CD4-positive, alpha-beta memory T cell (primary cell): ENCODE data around the gene RAB8B. TPM values are rescaled to one million over a fixed set of nuclear protein-coding genes. Genes with fewer than 3 reads are reported as not detected.

Source experiments
- CTCF ChIA-PET: fragments of 350-600 bp; sonication (Branson Sonifier 250); formaldehyde crosslinking; loops from one replicate; lab custom pipeline; 2021; ENCODE audit warnings: inconsistent platforms; ENCODE audit not compliant: partially characterized antibody; lab: Charles Lee
- POLR2A ChIA-PET: fragments of 350-600 bp; sonication (Branson Sonifier 250); formaldehyde crosslinking; loops from one replicate; lab custom pipeline; 2021; ENCODE audit not compliant: partially characterized antibody; lab: Charles Lee
- DNase-seq, 5 donors: peaks; one replicate each; pipeline versions ENCODE4 v3.0.0 to v3.0.0-alpha.2; 2020 to 2022; ENCODE audit warnings: mixed read lengths in 1 of 5
- H3K27ac ChIP-seq: one replicate; pipeline ENCODE4 v1.7.0; 2013; ENCODE audit warnings: low read depth, low read length
- H3K27me3 ChIP-seq: 2 replicates; pipeline ENCODE4 v1.7.0; 2013; ENCODE audit warnings: mild to moderate bottlenecking, low read length, moderate library complexity; ENCODE audit not compliant: insufficient read depth
- H3K36me3 ChIP-seq: 2 replicates; pipeline ENCODE4 v1.7.0; 2013; ENCODE audit warnings: mild to moderate bottlenecking, low read length, moderate library complexity; ENCODE audit not compliant: insufficient read depth
- H3K4me1 ChIP-seq: 2 replicates; pipeline ENCODE4 v1.7.0; 2013; ENCODE audit warnings: mild to moderate bottlenecking, low read length, moderate library complexity; ENCODE audit not compliant: insufficient read depth
- H3K4me3 ChIP-seq, 2 donors: one replicate each; pipeline ENCODE4 v1.7.0; 2013; ENCODE audit warnings: low read length in 2 of 2, mild to moderate bottlenecking in 1 of 2
- H3K9me3 ChIP-seq, 2 donors: one replicate each; pipeline ENCODE4 v1.7.0; 2013; ENCODE audit warnings: low read length in 2 of 2, control low read depth in 1 of 2; ENCODE audit not compliant: control insufficient read depth in 1 of 2
- H3K27ac Mint-ChIP-seq, 7 donors: one replicate each; pipeline ENCODE4 v1.8.0; 2020 to 2021; ENCODE audit warnings: mixed read lengths in 7 of 7, mild to moderate bottlenecking in 6 of 7, inconsistent platforms in 3 of 7, moderate library complexity in 3 of 7
- H3K27me3 Mint-ChIP-seq, 2 donors: one replicate each; pipeline ENCODE4 v1.8.0; 2020 to 2021; ENCODE audit warnings: mixed read lengths in 2 of 2
- H3K36me3 Mint-ChIP-seq, 2 donors: one replicate each; pipeline ENCODE4 v1.8.0; 2020 to 2021; ENCODE audit warnings: mixed read lengths in 2 of 2, inconsistent platforms in 1 of 2, mild to moderate bottlenecking in 1 of 2
- H3K4me1 Mint-ChIP-seq, 4 donors: one replicate each; pipeline ENCODE4 v1.8.0; 2020 to 2021; ENCODE audit warnings: mixed read lengths in 4 of 4, mild to moderate bottlenecking in 1 of 4
- H3K4me3 Mint-ChIP-seq, 8 donors: one replicate each; pipeline ENCODE4 v1.8.0; 2020 to 2021; ENCODE audit warnings: mixed read lengths in 8 of 8, mild to moderate bottlenecking in 7 of 8, moderate library complexity in 6 of 8, inconsistent platforms in 3 of 8
- H3K9me3 Mint-ChIP-seq, 8 donors: one replicate each; pipeline ENCODE4 v1.8.0; 2020 to 2021; ENCODE audit warnings: mixed read lengths in 8 of 8, mild to moderate bottlenecking in 5 of 8, inconsistent platforms in 3 of 8, moderate library complexity in 1 of 8
- intact Hi-C: fragments of 100-400 bp; cut with micrococcal nuclease; formaldehyde crosslinking; loops from one replicate; pipeline ENCODE4 v1.15.1; 2023
- polyA plus RNA-seq, 2 donors: library from polyadenylated mRNA; unstranded; fragments of 300-500 nt; fragmentation: Illumina TruSeq; gene quantifications; one replicate each; pipeline ENCODE4 v1.2.3, GENCODE V29; 2021
- total RNA-seq, 2 experiments: library from RNA; stranded (reverse); gene quantifications; one replicate each; pipeline ENCODE4 v1.2.3, GENCODE V29; 2021

Gene RAB8B
- total and polyA plus RNA-seq, 4 experiments from 2014 or later, result 35.1 to 86.4 (median 72.2) TPM

- no peaks in the 10 kb centered on the region for H3K9me3 ChIP-seq
- no peaks in the 10 kb centered on the region for H3K9me3 Mint-ChIP-seq
- intact Hi-C loops, result loop anchor here (1.0 kb wide), 1 partner anchor 7 kb away; no protein-coding TSS in a partner anchor
- POLR2A ChIA-PET, result interaction anchor here (0.7 to 8.6 kb wide), 14 partner anchors 8 to 698 kb away, joined by 3 to 161 read pairs (median 4); partner anchors contain the start of genes APH1B and RPS27L
- H3K27ac Mint-ChIP-seq, result peak overlapping the region; percentile 87 to 96 (median 92)
- no peak for DNase-seq
- no peaks in the 10 kb centered on the region for H3K27me3 Mint-ChIP-seq
- H3K27ac ChIP-seq, result peak overlapping the region; percentile 93
- H3K4me3 ChIP-seq, result no peak overlapping the region
- peaks cover 94% of the 10 kb centered on the region for H3K4me1 ChIP-seq
- CTCF ChIA-PET, result interaction anchor here (0.8 to 8.6 kb wide), 10 partner anchors 10 to 208 kb away, joined by 3 to 62 read pairs (median 4); partner anchors contain the start of gene RPS27L
- H3K4me1 Mint-ChIP-seq, result peaks cover 69 to 95% (median 85%) of the 10 kb centered on the region in 4 donors
- H3K36me3 ChIP-seq, result no peaks in the 10 kb centered on the region
- peaks cover 2 to 26% of the 10 kb centered on the region in 2 donors for H3K36me3 Mint-ChIP-seq
- H3K4me3 Mint-ChIP-seq, result peak overlapping the region; percentile 41 to 91 (median 72)
- H3K27me3 ChIP-seq, result no peaks in the 10 kb centered on the region
These were observed 5.6 kb downstream of the RAB8B start for GRCh38 chr15:63194880-63195568.

- ChIA-PET POLR2A (interaction anchor here (0.6 to 8.6 kb wide), 9 partner anchors 12 to 697 kb away, joined by 3 to 161 read pairs (median 8); partner anchors contain the start of genes APH1B and RPS27L), CTCF (interaction anchor here (0.7 to 8.6 kb wide), 5 partner anchors 15 to 92 kb away, joined by 3 to 62 read pairs (median 5); no protein-coding TSS in a partner anchor)
- H3K36me3 Mint-ChIP-seq, result peaks cover 6 to 23% of the 10 kb centered on the region in 2 donors
- peak overlapping the region; percentile 87 to 96 (median 92) for H3K27ac Mint-ChIP-seq
- no peaks in the 10 kb centered on the region for H3K27me3 ChIP-seq
- no peaks in the 10 kb centered on the region for H3K9me3 ChIP-seq
- H3K27ac ChIP-seq, result peak overlapping the region; percentile 93
- no peaks in the 10 kb centered on the region for H3K36me3 ChIP-seq
- intact Hi-C loops, result no loop called here
- H3K4me1 ChIP-seq, result peaks cover 96% of the 10 kb centered on the region
- DNase-seq, result no peak
- H3K27me3 Mint-ChIP-seq, result no peaks in the 10 kb centered on the region
- H3K4me3 ChIP-seq, result no peak overlapping the region
- no peaks in the 10 kb centered on the region for H3K9me3 Mint-ChIP-seq
- H3K4me3 Mint-ChIP-seq, result peak overlapping the region in 7 of 8 donors; percentile 66 to 91 (median 75)
- peaks cover 71 to 95% (median 86%) of the 10 kb centered on the region in 4 donors for H3K4me1 Mint-ChIP-seq
These were observed 6.2 kb downstream of the RAB8B start for GRCh38 chr15:63195569-63196015.

GRCh38 chr15:63196842-63197241 lies 7.4 kb downstream of the RAB8B start:
- H3K4me3 Mint-ChIP-seq, result peak overlapping the region in 4 of 8 donors; percentile 66 to 91 (median 78)
- intact Hi-C loops, result no loop called here
- H3K9me3 ChIP-seq, result no peaks in the 10 kb centered on the region
- H3K36me3 ChIP-seq, result no peaks in the 10 kb centered on the region
- no peak for DNase-seq
- POLR2A ChIA-PET, result interaction anchor here (0.8 to 8.6 kb wide), 5 partner anchors 8 to 80 kb away, joined by 3 to 161 read pairs (median 94); partner anchors contain the start of genes APH1B, RAB8B and RPS27L
- H3K4me1 Mint-ChIP-seq, result peaks cover 73 to 95% (median 85%) of the 10 kb centered on the region in 4 donors
- H3K9me3 Mint-ChIP-seq, result no peaks in the 10 kb centered on the region
- H3K27me3 Mint-ChIP-seq, result no peaks in the 10 kb centered on the region
- H3K27ac ChIP-seq, result peak overlapping the region; percentile 93
- CTCF ChIA-PET, result interaction anchor here (1.0 to 8.6 kb wide), 4 partner anchors 14 to 91 kb away, joined by 3 to 62 read pairs (median 6); no protein-coding TSS in a partner anchor
- H3K36me3 Mint-ChIP-seq, result peaks cover 11 to 26% of the 10 kb centered on the region in 2 donors
- H3K27me3 ChIP-seq, result no peaks in the 10 kb centered on the region
- peaks cover 95% of the 10 kb centered on the region for H3K4me1 ChIP-seq
- no peak overlapping the region for H3K4me3 ChIP-seq
- peak overlapping the region in 6 of 7 donors; percentile 66 to 96 (median 80) for H3K27ac Mint-ChIP-seq

GRCh38 chr15:63197626-63198025 lies 8.2 kb downstream of the RAB8B start:
- ChIA-PET CTCF (interaction anchor here (1.1 to 8.6 kb wide), 3 partner anchors 14 to 40 kb away, joined by 3 to 62 read pairs (median 3); partner anchors contain the start of gene RPS27L), POLR2A (interaction anchor here (0.8 to 8.6 kb wide), 3 partner anchors 9 to 30 kb away, joined by 3 to 161 read pairs (median 59); partner anchors contain the start of gene RAB8B)
- peaks cover 16 to 27% of the 10 kb centered on the region in 2 donors for H3K36me3 Mint-ChIP-seq
- Histone ChIP-seq H3K4me3 (no peak overlapping the region), H3K4me1 (peaks cover 95% of the 10 kb centered on the region), H3K27me3 (no peaks in the 10 kb centered on the region), H3K27ac (no peak overlapping the region), H3K9me3 (no peaks in the 10 kb centered on the region), H3K36me3 (no peaks in the 10 kb centered on the region)
- no peaks in the 10 kb centered on the region for H3K9me3 Mint-ChIP-seq
- no peak for DNase-seq
- intact Hi-C loops, result no loop called here
- H3K27me3 Mint-ChIP-seq, result no peaks in the 10 kb centered on the region
- peaks cover 74 to 95% (median 83%) of the 10 kb centered on the region in 4 donors for H3K4me1 Mint-ChIP-seq
- H3K4me3 Mint-ChIP-seq, result peak overlapping the region in 4 of 8 donors; percentile 40 to 82 (median 56)
- peak overlapping the region in 3 of 7 donors; percentile 78 to 94 (median 85) for H3K27ac Mint-ChIP-seq

- Mint-ChIP-seq H3K36me3 (peaks cover 16 to 26% of the 10 kb centered on the region in 2 donors), H3K4me1 (peaks cover 78 to 96% (median 86%) of the 10 kb centered on the region in 4 donors), H3K27ac (peak overlapping the region in 3 of 7 donors; percentile 22 to 72 (median 66)), H3K4me3 (peak overlapping the region in 5 of 8 donors; percentile 17 to 67 (median 43)), H3K9me3 (no peaks in the 10 kb centered on the region), H3K27me3 (no peaks in the 10 kb centered on the region)
- no peak for DNase-seq
- intact Hi-C loops, result no loop called here
- peak overlapping the region; percentile 11 for H3K27ac ChIP-seq
- H3K4me1 ChIP-seq, result peaks cover 95% of the 10 kb centered on the region
- CTCF ChIA-PET, result interaction anchor here (1.1 to 8.6 kb wide), 3 partner anchors 15 to 41 kb away, joined by 3 to 62 read pairs (median 3); partner anchors contain the start of gene RPS27L
- H3K9me3 ChIP-seq, result no peaks in the 10 kb centered on the region
- H3K36me3 ChIP-seq, result no peaks in the 10 kb centered on the region
- POLR2A ChIA-PET, result interaction anchor here (5.1 to 8.6 kb wide), 2 partner anchors 12 to 29 kb away, joined by 59 to 161 read pairs; no protein-coding TSS in a partner anchor
- H3K4me3 ChIP-seq, result no peak overlapping the region
- H3K27me3 ChIP-seq, result no peaks in the 10 kb centered on the region
These were observed 9.2 kb downstream of the RAB8B start for GRCh38 chr15:63198371-63199250.

GRCh38 chr15:63200464-63201249 lies 11.3 kb downstream of the RAB8B start:
- DNase-seq, result no peak
- CTCF ChIA-PET, result no interaction called here

More at GRCh38 chr15:63200464-63201249, 11.3 kb downstream of the RAB8B start:
- Mint-ChIP-seq H3K4me1 (peaks cover 73 to 96% (median 85%) of the 10 kb centered on the region in 4 donors), H3K9me3 (no peaks in the 10 kb centered on the region), H3K27ac (peak overlapping the region in 6 of 7 donors; percentile 4 to 62 (median 47)), H3K27me3 (no peaks in the 10 kb centered on the region), H3K36me3 (peaks cover 16 to 27% of the 10 kb centered on the region in 2 donors), H3K4me3 (peak overlapping the region in 6 of 8 donors; percentile 64 to 74 (median 70))
- no peaks in the 10 kb centered on the region for H3K9me3 ChIP-seq
- POLR2A ChIA-PET, result interaction anchor here (0.5 to 5.7 kb wide), 3 partner anchors 9 to 32 kb away, joined by 3 to 36 read pairs (median 11); no protein-coding TSS in a partner anchor
- no peaks in the 10 kb centered on the region for H3K27me3 ChIP-seq
- intact Hi-C loops, result no loop called here
- H3K27ac ChIP-seq, result no peak overlapping the region
- H3K4me3 ChIP-seq, result no peak overlapping the region
- no peaks in the 10 kb centered on the region for H3K36me3 ChIP-seq
- H3K4me1 ChIP-seq, result peaks cover 92% of the 10 kb centered on the region
